HG02571 (cell line): ENCODE results near the gene CHMP6.
"Not testable (repeated sequence)": the region's sequence is repeated elsewhere in the genome, so short reads cannot be mapped to it uniquely, and the experiment has no call there.

Experiments
- ATAC-seq: cut with Tn5 transposase; IDR thresholded peaks from one replicate; pipeline ENCODE4 v1.9.1; 2021; ENCODE audit warnings: mild to moderate bottlenecking, moderate library complexity; ENCODE audit not compliant: unreplicated experiment

The CHMP6 gene

DNA sequence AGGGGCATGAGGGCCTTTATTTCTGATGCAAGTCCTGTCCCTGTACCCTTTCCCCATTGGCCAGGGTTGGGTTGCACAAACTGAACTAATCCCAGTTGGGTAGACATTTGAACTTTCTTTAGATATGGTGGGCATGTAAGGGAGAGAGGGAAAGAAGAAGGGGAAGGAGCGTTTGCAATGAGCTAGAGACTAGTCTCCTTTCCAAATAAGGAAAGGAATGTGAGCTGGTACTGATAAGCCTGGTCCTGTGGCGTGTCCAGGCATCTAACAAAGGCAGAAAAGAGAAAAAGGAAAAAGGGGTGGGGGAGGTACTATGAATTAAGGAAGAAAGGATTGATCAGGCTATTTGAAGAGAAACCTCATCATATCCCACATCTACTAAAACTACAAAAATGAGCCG, 20.3 kb downstream of the CHMP6 start:
- ATAC-seq: no peak

DNA sequence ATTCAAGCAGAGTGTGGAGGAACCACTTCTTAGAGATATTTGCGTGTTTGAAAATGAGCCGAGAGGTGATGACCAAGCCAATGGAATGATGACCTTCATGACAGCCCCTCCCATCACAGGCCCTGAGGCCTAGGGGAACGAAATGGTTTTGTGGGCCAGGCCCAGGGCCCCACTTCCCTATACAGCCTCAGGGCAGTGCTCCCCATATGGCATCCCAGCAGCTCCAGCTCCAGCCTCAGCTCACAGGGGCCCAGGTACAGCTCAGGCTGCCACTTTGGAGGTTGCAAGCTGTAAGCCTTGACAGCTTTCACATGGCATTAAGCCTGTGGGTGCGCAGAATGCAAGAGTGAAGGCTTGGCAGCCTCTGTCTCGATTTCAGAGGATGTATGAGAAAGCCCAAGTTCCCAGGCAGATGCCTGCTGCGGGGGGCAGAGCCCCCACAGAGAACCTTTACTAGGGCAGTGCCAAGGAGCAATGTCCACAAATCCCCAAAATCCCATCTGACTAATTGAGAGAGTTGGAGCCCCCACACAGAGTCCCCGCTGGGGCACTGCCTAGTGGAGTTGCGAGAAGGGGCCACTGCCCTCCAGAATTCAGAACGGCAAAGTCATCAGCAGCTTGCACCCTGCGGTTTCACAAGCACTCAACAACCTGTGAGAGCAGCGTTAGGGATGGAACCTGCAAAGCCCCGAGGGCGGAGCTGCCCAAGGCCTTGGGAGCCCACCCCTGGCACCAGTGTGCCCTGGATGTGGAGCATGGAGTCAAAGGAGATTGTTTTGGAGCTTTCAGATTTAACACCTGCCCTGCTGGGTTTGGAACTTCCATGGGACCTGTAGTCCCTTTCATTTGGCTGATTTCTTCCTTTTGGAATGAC, 21.2 kb downstream of the CHMP6 start:
- ATAC-seq: no peak

DNA sequence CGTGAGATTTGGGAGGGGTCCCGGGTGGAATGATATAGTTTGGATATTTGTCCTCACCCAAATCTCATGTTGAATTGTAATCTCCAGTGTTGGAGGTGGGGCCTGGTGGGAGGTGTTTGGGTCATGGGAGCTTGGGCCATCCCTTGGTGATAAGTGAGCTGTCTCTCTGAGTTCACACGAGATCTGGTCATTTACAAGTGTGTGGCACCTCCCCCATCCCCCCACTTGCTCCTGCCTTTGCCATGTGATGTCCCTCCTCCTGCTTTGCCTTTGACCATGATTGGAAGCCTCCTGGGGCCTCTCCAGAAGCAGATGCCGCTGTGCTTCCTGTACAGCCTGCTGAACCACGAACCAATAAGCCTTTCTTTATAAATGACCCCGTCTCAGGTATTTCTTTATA, 22.0 kb downstream of the CHMP6 start:
- no peak for ATAC-seq

DNA sequence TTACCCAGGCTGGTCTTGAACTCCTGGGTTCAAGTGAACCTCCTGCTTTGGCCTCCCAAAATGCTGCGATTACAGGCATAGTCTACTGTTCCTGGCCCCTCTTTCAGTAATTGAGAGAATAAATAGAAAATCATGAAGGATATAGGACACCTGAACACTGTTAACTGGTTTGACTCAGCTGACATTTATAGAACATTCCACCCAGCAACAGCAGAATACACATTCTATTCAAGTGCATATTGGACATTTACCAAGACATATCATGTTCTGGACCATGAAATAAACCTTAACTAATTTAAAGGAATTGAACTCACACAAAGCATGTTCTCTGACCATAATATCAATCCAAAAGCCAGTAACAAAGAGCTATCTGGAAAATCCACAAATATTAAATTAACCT, 23.5 kb downstream of the CHMP6 start:
- ATAC-seq: no peak

DNA sequence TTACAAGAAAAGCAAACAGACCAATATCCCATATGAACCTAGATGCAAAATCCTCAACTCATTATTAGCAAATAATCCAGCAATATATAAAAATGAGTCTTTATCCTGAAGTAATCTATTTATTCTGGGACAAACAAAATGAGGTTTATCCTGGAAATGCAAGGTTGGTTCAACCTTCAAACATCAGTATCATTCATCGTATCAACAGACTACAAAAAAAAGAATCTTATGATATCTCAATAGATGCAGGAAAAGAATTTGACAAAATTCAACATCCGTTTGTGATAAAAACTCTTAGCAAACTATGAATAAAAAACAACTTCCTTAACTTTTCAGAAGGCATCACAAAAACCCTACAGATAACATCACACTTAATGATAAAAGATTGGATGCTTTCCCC, 24.9 kb downstream of the CHMP6 start:
- ATAC-seq: no peak

DNA sequence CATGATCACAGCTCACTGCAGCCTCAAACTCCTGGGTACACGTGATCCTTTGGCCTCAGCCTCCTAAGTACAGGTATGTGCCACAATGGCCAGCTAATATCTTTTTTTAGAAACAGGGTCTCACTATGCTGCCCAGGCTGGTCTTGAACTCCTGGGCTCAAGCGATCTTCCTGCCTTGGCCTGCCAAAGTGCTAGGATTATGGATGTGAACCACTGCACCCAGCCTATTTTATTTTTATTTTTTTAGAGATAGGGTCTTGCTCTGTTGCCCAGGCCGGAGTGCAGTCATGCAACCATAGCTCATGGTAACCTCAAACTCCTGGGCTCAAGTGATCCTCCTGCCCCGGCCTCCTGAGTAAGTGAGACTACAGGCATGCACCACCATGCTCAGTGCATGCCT, 25.7 kb downstream of the CHMP6 start:
- not testable (repeated sequence) for ATAC-seq

DNA sequence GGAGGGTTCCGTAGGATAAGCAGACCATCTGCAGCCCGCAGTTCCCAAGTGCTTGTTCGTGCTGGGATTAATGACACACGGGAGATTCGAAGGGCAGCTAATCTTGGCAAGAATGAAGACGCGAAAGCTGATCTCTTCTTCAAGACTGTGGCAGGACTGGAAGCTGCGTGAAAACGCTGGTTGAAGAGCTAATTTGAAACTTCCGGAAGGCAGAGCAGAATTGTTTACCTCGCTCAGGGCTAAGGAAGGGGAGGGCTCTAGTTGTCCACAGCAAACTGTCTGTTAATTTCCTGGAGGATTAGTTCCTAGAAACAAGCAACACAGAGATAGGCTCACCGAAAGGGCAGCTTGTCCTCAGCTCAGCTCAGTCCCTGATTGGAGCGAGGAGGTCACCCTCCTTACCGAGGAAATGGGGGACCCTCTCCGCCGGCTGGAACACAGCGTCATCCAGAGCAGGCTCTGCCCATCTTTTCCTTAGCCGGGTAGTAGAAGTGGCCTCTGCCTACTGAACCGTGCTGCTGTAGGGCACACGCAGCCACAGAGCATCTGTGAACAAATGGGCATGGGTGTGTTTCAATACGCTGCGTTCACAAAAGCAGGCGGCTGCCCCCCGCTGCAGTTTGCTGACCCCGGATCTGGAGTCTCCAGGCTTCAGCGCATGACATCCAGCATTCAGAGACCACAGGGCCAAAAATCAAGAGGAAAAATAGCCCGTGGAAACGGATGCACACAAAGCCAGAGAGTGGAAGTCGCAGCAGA, 26.6 kb downstream of the CHMP6 start:
- no peak for ATAC-seq

DNA sequence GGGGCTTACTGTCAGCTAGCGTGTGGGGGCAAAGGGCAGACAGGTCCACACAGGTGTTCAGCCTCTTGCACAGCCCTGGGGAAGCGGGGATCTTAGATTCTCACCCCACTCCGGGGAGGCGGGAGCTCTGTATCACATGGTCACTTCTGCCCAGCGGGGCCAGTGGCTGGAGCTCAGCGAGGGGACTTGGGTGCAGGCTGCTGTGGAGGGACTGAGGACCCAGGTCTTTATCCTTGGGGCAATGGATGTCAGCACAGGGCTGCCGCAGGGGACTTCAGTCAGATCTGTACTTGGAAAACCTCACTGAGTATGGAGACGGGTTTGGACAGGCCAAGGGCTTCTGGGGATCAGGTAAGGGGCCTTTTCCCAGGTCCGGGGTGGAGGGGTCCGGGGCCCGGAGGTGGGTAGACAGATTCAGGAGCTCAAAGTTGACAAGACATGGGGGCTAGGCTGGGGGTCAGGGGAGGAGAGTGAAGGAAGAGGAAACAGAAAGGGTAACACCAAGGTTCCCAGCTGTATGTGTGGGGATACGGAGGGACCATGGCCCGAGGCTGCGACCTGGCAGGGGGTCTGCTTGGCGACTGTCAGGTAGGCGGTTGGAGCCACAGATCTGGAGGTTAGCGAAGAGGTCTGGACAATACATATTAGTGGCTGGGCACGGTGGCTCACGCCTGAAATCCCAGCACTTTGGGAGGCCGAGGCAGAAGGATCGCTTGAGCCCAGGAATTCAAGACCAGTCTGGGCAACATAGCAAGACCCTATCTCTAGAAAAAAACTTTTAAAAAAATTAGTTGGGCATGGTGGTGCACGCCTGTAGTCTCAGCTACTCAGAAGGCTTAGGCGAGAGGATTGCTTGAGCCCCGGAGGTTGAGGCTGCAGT, 28.2 kb downstream of the CHMP6 start:
- ATAC-seq: no peak

DNA sequence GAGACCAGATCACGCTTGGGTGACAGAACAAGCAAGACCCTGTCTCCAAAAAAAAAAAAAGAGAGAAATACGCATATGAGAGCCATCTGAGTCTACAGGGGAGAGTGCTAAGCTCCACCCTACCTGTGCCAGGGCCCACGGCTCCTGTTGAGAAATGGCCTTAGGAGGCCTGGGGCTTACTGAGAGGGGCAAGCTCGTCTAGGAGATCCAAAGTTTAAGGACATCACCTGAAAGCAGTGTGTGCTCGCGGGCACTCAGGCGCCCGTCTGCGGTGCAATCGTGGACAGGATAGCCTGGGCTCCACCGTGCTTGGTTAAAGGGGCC, 28.8 kb downstream of the CHMP6 start:
- no peak for ATAC-seq

DNA sequence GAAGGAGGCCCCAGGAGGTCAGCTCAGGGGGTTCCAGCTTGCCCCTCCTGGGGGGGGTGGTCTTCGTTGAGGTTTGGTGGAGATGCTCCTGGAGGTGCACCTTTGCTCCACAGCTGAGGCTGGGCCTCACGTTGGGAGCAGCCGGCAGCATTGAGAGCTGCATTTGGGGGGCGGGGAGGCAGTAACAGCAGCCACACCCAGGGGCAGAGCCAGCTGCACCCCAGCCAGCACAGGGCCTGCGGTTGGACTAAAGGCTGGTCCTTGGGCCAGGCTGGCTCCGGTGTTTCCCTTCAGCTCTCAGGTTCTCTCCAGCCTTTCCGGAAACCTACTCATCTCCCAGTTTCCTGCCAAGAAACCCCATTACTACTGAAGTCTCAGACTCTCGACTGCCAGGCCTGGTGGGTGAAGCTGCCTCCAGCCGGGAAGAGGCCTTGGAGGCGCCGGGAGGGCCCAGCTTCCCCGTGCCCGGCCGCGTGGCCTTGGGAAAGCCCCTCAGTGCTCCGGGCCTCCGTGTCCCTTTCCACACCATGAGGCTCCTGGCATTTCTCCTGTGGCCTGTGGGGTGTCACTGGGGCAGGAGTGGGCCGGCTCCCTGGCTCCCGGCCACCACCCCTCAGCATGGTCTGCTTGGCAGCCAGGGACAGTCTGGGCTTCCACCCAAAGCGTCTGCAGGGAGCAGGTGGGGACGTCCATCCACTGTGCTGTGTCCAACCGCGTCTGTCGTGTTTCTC, 29.3 kb downstream of the CHMP6 start:
- no peak for ATAC-seq

DNA sequence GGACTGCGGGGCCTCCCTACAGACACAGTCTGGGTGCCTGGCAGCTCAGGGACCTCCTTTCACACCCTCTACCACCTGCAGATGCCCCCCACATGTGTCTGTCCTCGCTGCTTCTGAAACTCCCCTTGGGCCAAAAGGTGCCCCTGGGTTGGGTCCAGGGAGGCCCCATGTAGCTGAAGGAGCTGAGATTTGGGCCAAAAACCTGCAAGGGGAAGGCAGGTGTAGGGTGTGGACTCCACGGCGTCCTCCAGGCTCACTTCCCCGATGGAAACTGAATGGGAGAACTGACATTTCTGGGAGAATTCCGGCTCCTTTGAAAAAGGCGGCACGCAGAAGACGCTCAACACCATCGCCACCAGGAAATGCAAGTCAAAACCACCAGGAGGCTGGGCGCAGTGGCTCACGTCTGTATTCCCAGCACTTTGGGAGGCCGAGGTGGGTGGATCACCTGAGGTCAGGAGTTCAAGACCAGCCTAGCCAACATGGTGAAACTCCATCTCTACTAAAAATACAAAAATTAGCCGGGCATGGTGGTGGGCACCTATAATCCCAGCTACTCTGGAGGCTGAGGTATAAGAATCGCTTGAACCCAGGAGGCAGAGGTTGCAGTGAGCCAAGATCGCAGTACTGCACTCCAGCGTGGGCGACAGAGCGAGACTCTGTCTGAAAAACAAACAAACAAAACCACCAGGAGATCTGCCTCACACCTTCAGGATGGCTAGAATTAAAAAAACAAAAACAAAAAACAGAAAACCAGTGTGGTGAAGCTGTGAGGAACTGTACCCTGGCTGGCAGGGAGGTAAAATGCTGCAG, 30.1 kb downstream of the CHMP6 start:
- no peak for ATAC-seq

DNA sequence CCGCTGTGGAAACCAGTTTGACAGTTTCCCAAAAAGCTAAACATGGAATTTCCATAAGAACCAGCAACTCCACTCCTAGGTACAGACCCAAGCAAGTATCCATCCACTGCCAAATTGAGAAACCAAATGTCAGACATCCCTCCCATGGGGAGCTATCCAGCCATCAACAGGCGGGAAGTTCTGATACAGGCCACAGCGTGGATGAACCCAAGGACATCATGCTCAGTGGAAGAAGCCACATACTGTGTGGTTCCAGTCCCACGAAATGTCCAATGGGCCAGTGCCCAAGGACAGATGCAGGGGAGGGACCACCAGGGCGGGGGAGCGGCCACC, 30.7 kb downstream of the CHMP6 start:
- no peak for ATAC-seq

DNA sequence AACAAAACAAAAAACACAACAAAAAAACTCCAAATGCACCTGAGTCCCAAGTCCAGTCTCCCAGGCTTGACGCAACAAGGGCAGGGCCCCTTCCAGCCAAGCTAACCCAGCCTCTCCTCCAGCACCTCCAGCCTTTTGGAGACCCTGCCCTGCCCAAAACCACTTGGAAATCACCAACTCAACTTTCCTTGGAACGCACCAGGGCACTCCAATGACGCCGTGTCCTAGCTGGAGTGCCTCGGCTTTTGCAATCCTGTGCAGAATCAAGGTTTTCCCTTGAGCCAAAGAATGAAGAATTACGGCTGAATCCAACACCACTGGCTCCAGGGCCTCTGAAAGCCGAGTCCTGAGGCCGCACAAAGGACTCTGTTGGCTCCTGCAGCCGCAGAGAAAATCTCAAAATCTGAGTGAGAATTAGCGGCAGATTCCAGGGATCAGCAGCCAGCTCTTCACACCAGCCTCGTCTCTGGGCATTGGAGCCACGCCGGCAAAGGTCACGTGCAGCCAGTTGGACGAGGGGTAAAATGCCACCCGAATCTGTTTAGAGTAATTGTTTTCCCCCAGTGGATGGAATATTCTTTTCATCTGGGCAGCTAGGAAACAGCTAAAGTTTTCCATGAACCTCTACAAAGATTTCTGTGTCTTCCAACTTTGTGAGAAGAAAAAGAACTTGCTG, 33.6 kb downstream of the CHMP6 start:
- ATAC-seq: no peak

DNA sequence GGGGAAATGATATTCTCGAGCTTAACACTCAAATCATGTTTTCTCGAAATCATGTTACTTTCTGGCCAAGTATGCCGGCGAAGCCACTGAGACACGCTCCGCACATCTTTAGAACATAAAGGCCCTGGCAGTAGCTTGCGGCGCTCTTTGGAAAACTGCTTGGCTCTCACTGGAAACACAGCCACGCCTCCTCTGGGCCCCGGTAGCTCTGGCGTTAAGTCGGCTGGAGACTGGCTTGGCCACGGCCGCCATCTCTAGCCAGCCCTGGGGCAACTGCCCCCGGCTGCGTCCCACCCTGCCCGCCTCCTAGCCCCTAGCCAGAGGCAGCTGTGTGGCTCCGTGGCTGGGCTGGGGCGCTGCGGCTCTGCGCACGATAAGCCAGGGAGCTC, 34.1 kb downstream of the CHMP6 start:
- no peak for ATAC-seq

DNA sequence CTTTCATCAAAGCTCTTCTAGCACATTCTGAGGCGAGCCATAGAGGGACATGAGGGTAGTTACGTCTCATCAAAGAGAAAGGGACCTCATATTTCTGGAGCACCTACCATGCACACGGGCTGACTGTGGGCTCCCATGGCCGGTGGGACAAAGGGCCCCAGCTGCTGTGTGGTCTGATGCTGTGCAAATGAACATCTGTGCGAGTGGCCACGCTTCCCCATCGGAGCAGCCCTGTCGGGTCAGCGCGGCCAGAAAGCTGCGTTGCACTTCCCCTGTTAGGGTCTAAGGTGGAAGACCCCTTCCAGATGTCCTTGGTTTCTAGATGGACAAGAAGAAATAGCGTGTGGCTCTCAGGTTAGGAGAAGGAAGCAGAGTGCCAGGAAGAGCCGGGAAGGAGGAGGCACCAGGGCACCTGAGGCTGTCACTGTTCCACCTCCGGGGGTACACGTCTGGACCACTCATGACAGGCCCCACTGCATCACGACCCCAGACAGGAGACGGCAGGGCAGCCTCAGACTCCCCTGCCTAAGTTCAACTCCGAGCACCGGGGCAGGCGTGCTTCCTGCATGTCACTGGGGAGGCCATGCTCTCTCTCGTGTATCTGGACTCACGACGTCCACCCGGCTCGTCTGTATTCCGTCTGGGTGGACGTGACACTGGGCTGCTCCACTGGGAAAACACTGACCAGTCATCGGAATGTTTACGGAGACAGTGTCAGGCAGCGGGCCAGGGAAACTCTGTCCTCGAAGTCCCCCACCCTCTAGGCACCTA, 34.8 kb downstream of the CHMP6 start:
- ATAC-seq: no peak

DNA sequence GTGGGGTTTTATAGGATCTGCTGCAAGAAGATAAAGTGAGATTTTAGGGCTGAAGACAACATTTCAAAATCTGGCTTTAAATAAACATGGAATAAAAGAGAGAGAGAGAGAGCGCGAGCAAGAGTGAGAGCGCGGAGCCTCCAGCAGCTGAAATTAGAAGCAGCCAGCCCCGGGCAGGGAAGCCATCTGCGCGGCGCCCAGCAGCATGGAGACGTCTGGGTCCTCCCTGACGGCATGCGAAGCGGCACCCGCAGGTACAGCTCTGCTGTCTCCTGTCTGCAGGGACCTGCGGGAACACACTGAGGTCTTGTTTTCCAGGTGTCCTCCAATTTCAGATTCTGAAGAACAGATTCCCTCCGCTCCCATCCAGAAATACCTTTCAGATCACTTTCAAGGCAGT, 35.4 kb downstream of the CHMP6 start:
- no peak for ATAC-seq

DNA sequence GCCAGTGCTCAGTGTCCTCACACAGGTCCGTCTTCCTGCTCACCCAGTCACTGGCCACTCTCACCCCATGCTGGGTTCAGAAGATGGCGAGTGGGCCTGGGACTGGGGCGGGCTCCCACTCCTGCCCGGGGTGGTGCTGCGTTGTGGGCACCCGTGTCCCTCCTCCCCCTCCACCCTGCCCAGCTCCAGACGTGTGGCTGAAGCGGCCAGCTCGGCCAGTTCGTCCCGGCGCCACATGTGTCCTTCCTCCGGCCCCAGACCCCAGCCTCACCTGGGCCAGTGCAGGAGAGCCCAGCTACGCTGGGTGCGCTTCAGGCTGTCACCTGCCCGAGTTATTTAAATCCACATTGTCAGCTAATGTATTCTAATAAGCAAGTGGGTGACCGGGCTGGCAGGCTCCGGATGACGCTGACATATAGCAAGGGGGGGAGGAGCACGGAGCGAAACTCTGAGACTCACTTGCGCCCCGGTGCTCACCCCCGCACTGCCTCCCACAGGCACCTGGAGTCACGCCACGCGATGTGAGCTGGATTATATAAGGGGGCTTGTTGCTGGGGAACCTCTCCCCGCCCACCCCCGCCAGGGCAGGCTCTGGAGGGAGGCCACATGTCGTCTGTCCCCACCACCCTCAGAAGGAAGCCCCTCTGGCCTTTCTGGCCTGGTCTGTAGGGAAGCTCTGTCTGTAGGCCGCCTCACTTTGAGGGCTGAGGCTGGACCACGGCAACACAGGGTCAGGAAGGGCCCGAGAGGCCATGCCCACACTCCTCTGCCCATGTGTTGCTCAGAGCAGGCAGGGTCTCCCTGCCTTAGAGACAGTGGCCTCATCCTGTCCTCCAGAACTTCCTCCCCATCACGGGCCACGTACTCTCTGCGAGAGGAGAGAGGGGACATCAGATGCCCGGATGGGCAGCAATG, 36.2 kb downstream of the CHMP6 start:
- no peak for ATAC-seq

DNA sequence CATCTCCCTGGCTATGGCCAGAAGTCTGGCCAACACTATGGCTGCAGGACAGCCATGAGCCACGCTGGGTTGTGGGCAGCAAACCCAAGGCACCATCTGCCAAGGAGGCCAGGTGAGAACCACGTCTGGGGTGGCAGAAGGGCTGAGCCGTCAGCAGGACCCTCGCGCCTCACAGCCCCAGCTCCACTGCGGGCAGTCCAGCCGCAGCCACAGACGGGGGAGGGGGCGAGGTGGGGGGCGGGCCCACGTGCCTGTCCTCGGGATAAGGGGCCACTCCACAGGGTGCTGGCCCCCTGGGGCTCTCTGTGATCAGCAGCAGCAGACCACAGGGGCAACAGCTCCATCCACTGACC, 36.8 kb downstream of the CHMP6 start:
- ATAC-seq: no peak
